T-cell (primary cell): ENCODE data around the gene IQSEC1. TPM values are rescaled to one million over a fixed set of nuclear protein-coding genes. Genes with fewer than 3 reads are reported as not detected.

Source experiments
- ATAC-seq, 4 experiments: fragments of 200-7000 bp in 3 of 4; fragments of 150-1000 bp in 1 of 4; cut with Tn5 transposase; replicated peaks in 1 of 4; 1 replicate in 3 of 4; 2 replicates in 1 of 4; pipeline ENCODE4 v1.10.0; 2021; ENCODE audit warnings: moderate library complexity in 3 of 4, mild to moderate bottlenecking in 2 of 4, moderate number of reproducible peaks in 1 of 4
- CTCF ChIA-PET, 2 donors: fragments of 300-600 bp; sonication (Branson Sonifier 250); formaldehyde crosslinking; loops; one replicate each; lab custom pipeline; 2022; ENCODE audit warnings: antibody characterized with exemption in 2 of 2; lab: Charles Lee
- POLR2A ChIA-PET, 2 donors: fragments of 300-600 bp; sonication (Branson Sonifier 250); formaldehyde crosslinking; loops; one replicate each; lab custom pipeline; 2022; ENCODE audit warnings: antibody characterized with exemption in 2 of 2; lab: Charles Lee
- DNase-seq, 35 experiments: peaks; one replicate each; pipeline versions ENCODE4 v3.0.0 to v3.0.0-alpha.2; 2013 to 2023
- H3K27ac ChIP-seq: one replicate; pipeline ENCODE4 v1.5.1; 2013; ENCODE audit warnings: low read length
- H3K27me3 ChIP-seq, 2 experiments: replicated peaks in 1 of 2; 1 replicate in 1 of 2; 2 replicates in 1 of 2; pipeline versions ENCODE4 v1.6.1 to v1.7.0; 2013; ENCODE audit warnings: low read length in 1 of 2, mixed read lengths in 1 of 2; ENCODE audit not compliant: control insufficient read depth in 2 of 2, insufficient read depth in 2 of 2; ENCODE audit errors: extremely low read depth in 1 of 2
- H3K36me3 ChIP-seq, 2 donors: 1 replicate in 1 of 2; 2 replicates in 1 of 2; pipeline versions ENCODE4 v1.6.1 to v1.7.0; 2013; ENCODE audit warnings: low read length in 1 of 2; ENCODE audit not compliant: control insufficient read depth in 2 of 2, insufficient read depth in 1 of 2; ENCODE audit errors: extremely low read depth in 1 of 2
- H3K4me1 ChIP-seq, 2 experiments: 1 replicate in 1 of 2; 2 replicates in 1 of 2; pipeline versions ENCODE4 v1.6.1 to v1.7.0; 2013; ENCODE audit warnings: low read length in 2 of 2, mixed read lengths in 1 of 2; ENCODE audit not compliant: insufficient read depth in 2 of 2, control insufficient read depth in 1 of 2; ENCODE audit errors: extremely low read depth in 1 of 2
- H3K4me3 ChIP-seq, 2 donors: 1 replicate in 1 of 2; 2 replicates in 1 of 2; pipeline versions ENCODE4 v1.5.1 to v1.7.0; 2013; ENCODE audit warnings: mild to moderate bottlenecking in 2 of 2, low read length in 1 of 2, moderate library complexity in 1 of 2; ENCODE audit not compliant: control insufficient read depth in 1 of 2; ENCODE audit errors: extremely low read depth in 1 of 2
- H3K9me3 ChIP-seq: 2 replicates; pipeline ENCODE4 v1.7.0; 2013
- H3K27ac Mint-ChIP-seq, 2 donors: one replicate each; pipeline ENCODE4 v1.8.0; 2020 to 2021; ENCODE audit warnings: mild to moderate bottlenecking in 2 of 2, mixed read lengths in 2 of 2
- H3K27me3 Mint-ChIP-seq, 2 donors: one replicate each; pipeline ENCODE4 v1.8.0; 2021 to 2022; ENCODE audit warnings: mixed read lengths in 2 of 2
- H3K36me3 Mint-ChIP-seq: one replicate; pipeline ENCODE4 v1.8.0; 2021; ENCODE audit warnings: mixed read lengths
- H3K4me1 Mint-ChIP-seq, 3 donors: one replicate each; pipeline ENCODE4 v1.8.0; 2020 to 2022; ENCODE audit warnings: mixed read lengths in 3 of 3, mild to moderate bottlenecking in 1 of 3
- H3K4me3 Mint-ChIP-seq, 3 donors: one replicate each; pipeline ENCODE4 v1.8.0; 2020 to 2022; ENCODE audit warnings: mild to moderate bottlenecking in 3 of 3, mixed read lengths in 3 of 3, moderate library complexity in 3 of 3
- H3K9me3 Mint-ChIP-seq, 3 donors: one replicate each; pipeline ENCODE4 v1.8.0; 2020 to 2022; ENCODE audit warnings: mixed read lengths in 3 of 3
- WGBS: methylation state at CpG from one replicate; pipeline ENCODE4 v1.1.5; 2013; ENCODE audit warnings: missing lambda C conversion rate; ENCODE audit not compliant: insufficient coverage; 5-methylcytosine and 5-hydroxymethylcytosine counted together
- total RNA-seq, 35 experiments: library from RNA in 6 of 35; stranded (reverse) in 6 of 35; fragments of 120-200 nt in 1 of 35; gene quantifications; one replicate each; pipeline versions ENCODE4 v1.2.1 to v1.2.4 and lab custom pipeline; 2013 to 2026

IQSEC1 gene
- total RNA-seq, 5 donors from 2014 or later (not counting 1 experiment from before 2014, with no cell fraction given), result 73.7 to 113 (median 86.9) TPM

GRCh38 chr3:13041113-13041776 is 32.0 kb downstream of the IQSEC1 start:
- H3K27me3 Mint-ChIP-seq, result no peaks in the 10 kb centered on the region
- H3K4me1 ChIP-seq, result peaks cover 0 to 22% of the 10 kb centered on the region in 2 experiments
- H3K36me3 ChIP-seq, result no peaks in the 10 kb centered on the region
- no peak overlapping the region for H3K27ac ChIP-seq
- ChIA-PET CTCF (no interaction called here), POLR2A (no interaction called here)
- H3K9me3 ChIP-seq, result no peaks in the 10 kb centered on the region
- H3K27me3 ChIP-seq, result peaks cover 0 to 3% of the 10 kb centered on the region in 2 experiments
- H3K4me1 Mint-ChIP-seq, result peaks cover 17 to 24% (median 22%) of the 10 kb centered on the region in 3 donors
- H3K9me3 Mint-ChIP-seq, result no peaks in the 10 kb centered on the region
- no peaks in the 10 kb centered on the region for H3K36me3 Mint-ChIP-seq
- DNase-seq (no peak), ATAC-seq (no peak)
- 81% methylated on average over 23 of the region's 26 CpGs for WGBS
- no peak overlapping the region for H3K4me3 Mint-ChIP-seq
- H3K4me3 ChIP-seq, result no peak overlapping the region
- no peak overlapping the region for H3K27ac Mint-ChIP-seq

GRCh38 chr3:13040361-13041074 is 32.7 kb downstream of the IQSEC1 start:
- DNase-seq, result peak in 33 of 35 experiments; percentile 14 to 69 (median 33)
- no peak overlapping the region for H3K4me3 Mint-ChIP-seq
- peak overlapping the region in 1 of 2 donors; percentile 31 for H3K27ac Mint-ChIP-seq
- WGBS, result 58% methylated on average over 12 of the region's 12 CpGs
- CTCF ChIA-PET, result no interaction called here
- Histone ChIP-seq H3K4me1 (peaks cover 0 to 16% of the 10 kb centered on the region in 2 experiments), H3K27ac (no peak overlapping the region), H3K9me3 (no peaks in the 10 kb centered on the region), H3K36me3 (no peaks in the 10 kb centered on the region), H3K4me3 (no peak overlapping the region), H3K27me3 (peaks cover 0 to 3% of the 10 kb centered on the region in 2 experiments)
- no peaks in the 10 kb centered on the region for H3K9me3 Mint-ChIP-seq
- POLR2A ChIA-PET, result no interaction called here
- peak; percentile 54 to 80 (median 66) for ATAC-seq
- no peaks in the 10 kb centered on the region for H3K27me3 Mint-ChIP-seq
- no peaks in the 10 kb centered on the region for H3K36me3 Mint-ChIP-seq
- peaks cover 11 to 17% (median 16%) of the 10 kb centered on the region in 3 donors for H3K4me1 Mint-ChIP-seq

- ChIA-PET CTCF (no interaction called here), POLR2A (interaction anchor here in 1 of 2 donors (0.7 kb wide), 1 partner anchor 12 kb away, joined by 5 read pairs; no protein-coding TSS in a partner anchor)
- 76% methylated on average over 6 of the region's 14 CpGs for WGBS
- no peaks in the 10 kb centered on the region for H3K27me3 Mint-ChIP-seq
- peaks cover 11 to 13% (median 11%) of the 10 kb centered on the region in 3 donors for H3K4me1 Mint-ChIP-seq
- no peaks in the 10 kb centered on the region for H3K9me3 ChIP-seq
- H3K4me3 Mint-ChIP-seq, result no peak overlapping the region
- DNase-seq (no peak), ATAC-seq (no peak)
- no peaks in the 10 kb centered on the region for H3K9me3 Mint-ChIP-seq
- no peak overlapping the region for H3K27ac ChIP-seq
- H3K4me1 ChIP-seq, result peaks cover 0 to 16% of the 10 kb centered on the region in 2 experiments
- no peak overlapping the region for H3K27ac Mint-ChIP-seq
- no peaks in the 10 kb centered on the region for H3K36me3 ChIP-seq
- H3K36me3 Mint-ChIP-seq, result no peaks in the 10 kb centered on the region
- peaks cover 0 to 8% of the 10 kb centered on the region in 2 experiments for H3K27me3 ChIP-seq
- no peak overlapping the region for H3K4me3 ChIP-seq
Measured at GRCh38 chr3:13039213-13039896, 33.9 kb downstream of the IQSEC1 start.

- Histone ChIP-seq H3K9me3 (no peaks in the 10 kb centered on the region), H3K4me3 (no peak overlapping the region), H3K27me3 (peaks cover 0 to 11% of the 10 kb centered on the region in 2 experiments), H3K4me1 (peaks cover 0 to 16% of the 10 kb centered on the region in 2 experiments), H3K27ac (no peak overlapping the region), H3K36me3 (no peaks in the 10 kb centered on the region)
- no peaks in the 10 kb centered on the region for H3K36me3 Mint-ChIP-seq
- WGBS, result 60% methylated on average over 1 of the region's 8 CpGs
- no peak for DNase-seq
- CTCF ChIA-PET, result no interaction called here
- H3K4me1 Mint-ChIP-seq, result peaks cover 11 to 13% (median 11%) of the 10 kb centered on the region in 3 donors
- H3K9me3 Mint-ChIP-seq, result no peaks in the 10 kb centered on the region
- POLR2A ChIA-PET, result no interaction called here
- ATAC-seq, result no peak
- no peak overlapping the region for H3K27ac Mint-ChIP-seq
- H3K27me3 Mint-ChIP-seq, result no peaks in the 10 kb centered on the region
- no peak overlapping the region for H3K4me3 Mint-ChIP-seq
Measured at GRCh38 chr3:13037458-13038117, 35.6 kb downstream of the IQSEC1 start.

GRCh38 chr3:13034861-13035260 is 38.4 kb downstream of the IQSEC1 start:
- Histone ChIP-seq H3K27ac (no peak overlapping the region), H3K4me3 (no peak overlapping the region), H3K9me3 (no peaks in the 10 kb centered on the region), H3K27me3 (peaks cover 0 to 9% of the 10 kb centered on the region in 2 experiments), H3K36me3 (no peaks in the 10 kb centered on the region), H3K4me1 (peaks cover 0 to 2% of the 10 kb centered on the region in 2 experiments)
- Mint-ChIP-seq H3K27me3 (no peaks in the 10 kb centered on the region), H3K9me3 (no peaks in the 10 kb centered on the region), H3K4me3 (no peak overlapping the region), H3K4me1 (peaks cover under 1 to 2% (median under 1%) of the 10 kb centered on the region in 3 donors), H3K27ac (no peak overlapping the region), H3K36me3 (no peaks in the 10 kb centered on the region)
- DNase-seq, result no peak
- POLR2A ChIA-PET, result no interaction called here
- WGBS, result 100% methylated on average over 2 of the region's 5 CpGs
- no peak for ATAC-seq
- CTCF ChIA-PET, result no interaction called here
